A673 (cell line): ENCODE data around the gene FRMPD4.

Source experiments
- CTCF ChIP-seq: fragments of 300-800, 200-600 bp; sonication (generic); conservative IDR thresholded peaks from 2 replicates; pipeline ENCODE4 v1.5.1; 2017; ENCODE audit warnings: low read depth, mild to moderate bottlenecking, antibody characterized with exemption, low read length, moderate library complexity, mixed read lengths
- EZH2 ChIP-seq: fragments of 200-600 bp; sonication (generic); IDR thresholded peaks from 2 replicates; pipeline ENCODE4 v1.6.1; 2017; ENCODE audit warnings: borderline replicate concordance, low read depth, mild to moderate bottlenecking, mixed read lengths, antibody characterized with exemption, low read length; ENCODE audit not compliant: poor library complexity, severe bottlenecking

- TF ChIP-seq EZH2 (no peak), CTCF (no peak)
Observed at GRCh38 chrX:12690646-12691045, 552.4 kb downstream of the FRMPD4 start.
